HL-60 (cell line): Measurements from ENCODE around the gene NCS1.

Source experiments
- POLR2AphosphoS5 ChIP-seq: IDR thresholded peaks from 2 replicates; pipeline ENCODE4 v1.6.1; 2012; ENCODE audit warnings: low read depth
- SPI1 ChIP-seq: IDR thresholded peaks from 2 replicates; pipeline ENCODE4 v1.6.1; 2012; ENCODE audit warnings: low read depth, mild to moderate bottlenecking, borderline replicate concordance
- TF ChIP-seq, protein P1 (sequence below): IDR thresholded peaks from one replicate; pipeline ENCODE4 v1.5.1; 2011; ENCODE audit warnings: low read length, control low read depth, inconsistent platforms; ENCODE audit not compliant: insufficient read depth

DNA sequence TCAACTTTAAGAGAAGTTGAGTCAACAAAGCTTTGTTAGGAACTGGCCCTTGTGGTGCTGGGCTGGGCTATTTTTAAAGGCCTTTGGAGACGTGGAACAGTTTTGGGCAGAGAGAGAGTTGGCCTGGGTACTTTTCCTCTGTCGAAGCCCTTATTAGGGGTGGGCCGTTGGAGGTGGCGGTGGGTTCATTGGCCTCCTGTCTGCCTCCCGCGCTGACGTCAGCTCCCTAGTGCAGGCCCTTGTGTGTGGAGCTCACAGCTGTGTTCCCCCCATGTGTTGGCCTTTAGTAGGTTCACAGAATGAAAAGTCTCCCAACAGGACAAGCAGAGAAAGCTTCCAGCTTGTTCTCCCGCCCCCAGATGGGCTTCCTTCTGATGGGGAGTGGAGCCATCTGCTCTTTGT, 2.7 kb downstream of the NCS1 start:
- TF ChIP-seq, protein P1, sequence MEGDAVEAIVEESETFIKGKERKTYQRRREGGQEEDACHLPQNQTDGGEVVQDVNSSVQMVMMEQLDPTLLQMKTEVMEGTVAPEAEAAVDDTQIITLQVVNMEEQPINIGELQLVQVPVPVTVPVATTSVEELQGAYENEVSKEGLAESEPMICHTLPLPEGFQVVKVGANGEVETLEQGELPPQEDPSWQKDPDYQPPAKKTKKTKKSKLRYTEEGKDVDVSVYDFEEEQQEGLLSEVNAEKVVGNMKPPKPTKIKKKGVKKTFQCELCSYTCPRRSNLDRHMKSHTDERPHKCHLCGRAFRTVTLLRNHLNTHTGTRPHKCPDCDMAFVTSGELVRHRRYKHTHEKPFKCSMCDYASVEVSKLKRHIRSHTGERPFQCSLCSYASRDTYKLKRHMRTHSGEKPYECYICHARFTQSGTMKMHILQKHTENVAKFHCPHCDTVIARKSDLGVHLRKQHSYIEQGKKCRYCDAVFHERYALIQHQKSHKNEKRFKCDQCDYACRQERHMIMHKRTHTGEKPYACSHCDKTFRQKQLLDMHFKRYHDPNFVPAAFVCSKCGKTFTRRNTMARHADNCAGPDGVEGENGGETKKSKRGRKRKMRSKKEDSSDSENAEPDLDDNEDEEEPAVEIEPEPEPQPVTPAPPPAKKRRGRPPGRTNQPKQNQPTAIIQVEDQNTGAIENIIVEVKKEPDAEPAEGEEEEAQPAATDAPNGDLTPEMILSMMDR: no peak
- TF ChIP-seq SPI1 (no peak), POLR2AphosphoS5 (no peak)
